GM21381 (cell line): ENCODE measurements around the gene HIGD1A.
"Not testable (repeated sequence)": the region's sequence is repeated elsewhere in the genome, so short reads cannot be mapped to it uniquely, and the experiment has no call there.

ENCODE experiments used
- ATAC-seq: cut with Tn5 transposase; IDR thresholded peaks from one replicate; pipeline ENCODE4 v1.9.1; 2021; ENCODE audit warnings: mild to moderate bottlenecking, moderate library complexity; ENCODE audit not compliant: unreplicated experiment

Gene HIGD1A

DNA sequence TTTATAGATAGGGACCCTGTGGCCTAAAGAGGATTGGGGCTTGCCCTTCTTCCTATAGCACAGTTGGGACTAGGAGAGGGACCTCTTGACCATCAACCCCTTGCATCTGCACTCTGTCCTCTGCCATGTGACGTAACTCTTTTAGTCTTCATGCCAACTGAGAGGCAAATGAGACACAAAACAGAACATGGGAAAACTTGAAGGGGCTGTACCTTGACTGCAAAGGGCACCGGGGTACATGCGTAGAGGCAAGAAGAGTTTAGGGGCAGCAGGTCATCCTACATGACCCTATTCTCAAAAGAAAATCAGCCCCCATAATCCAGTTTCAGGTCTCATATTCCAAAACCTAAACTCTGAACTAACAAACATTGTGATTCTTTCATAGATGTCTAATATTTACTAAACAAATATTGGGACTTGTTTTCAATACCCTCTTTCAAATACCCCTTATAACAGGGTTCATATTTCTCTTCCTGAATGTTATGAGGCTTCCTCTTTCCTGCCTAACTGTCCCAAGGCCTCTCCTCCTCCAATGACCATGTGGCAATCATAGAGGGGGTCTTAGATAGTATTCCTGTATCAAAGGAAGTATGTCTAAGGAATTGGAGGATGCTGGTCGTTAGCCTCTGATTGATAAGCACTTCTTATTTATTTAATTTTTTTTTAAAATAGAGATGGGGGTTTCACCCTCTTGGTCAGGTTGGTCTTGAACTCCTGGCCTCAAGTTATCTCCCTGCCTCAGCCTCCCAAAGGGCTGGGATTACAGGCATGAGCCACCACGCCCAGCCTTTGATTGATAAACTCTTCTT lies 25.5 kb upstream of the HIGD1A start:
- ATAC-seq: no peak

DNA sequence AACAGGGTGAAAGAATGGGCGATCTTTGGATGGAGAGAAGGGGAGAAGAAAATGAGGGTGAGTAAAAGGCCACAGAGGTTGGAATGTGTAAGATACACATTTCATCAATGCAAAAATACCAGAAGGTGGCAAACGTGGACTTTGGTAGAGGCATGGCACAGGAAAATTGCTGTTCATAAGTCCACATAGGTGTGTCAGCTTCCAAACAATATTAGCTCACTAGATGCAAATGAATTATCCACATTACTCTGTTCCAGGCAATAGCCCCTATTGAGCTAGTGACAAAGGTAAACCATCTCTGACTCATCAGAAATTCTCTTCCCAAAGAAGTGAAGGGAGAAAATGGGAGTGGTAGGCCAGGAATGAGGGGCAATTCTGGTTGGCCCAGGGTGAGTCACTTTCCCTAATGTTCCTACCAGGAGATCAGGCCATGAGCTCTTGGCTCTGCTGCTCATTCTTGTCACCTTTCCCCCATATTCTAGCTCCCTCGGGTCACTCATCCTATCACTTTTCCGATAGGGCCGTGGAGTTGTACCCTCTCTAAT lies 24.9 kb upstream of the HIGD1A start:
- no peak for ATAC-seq

DNA sequence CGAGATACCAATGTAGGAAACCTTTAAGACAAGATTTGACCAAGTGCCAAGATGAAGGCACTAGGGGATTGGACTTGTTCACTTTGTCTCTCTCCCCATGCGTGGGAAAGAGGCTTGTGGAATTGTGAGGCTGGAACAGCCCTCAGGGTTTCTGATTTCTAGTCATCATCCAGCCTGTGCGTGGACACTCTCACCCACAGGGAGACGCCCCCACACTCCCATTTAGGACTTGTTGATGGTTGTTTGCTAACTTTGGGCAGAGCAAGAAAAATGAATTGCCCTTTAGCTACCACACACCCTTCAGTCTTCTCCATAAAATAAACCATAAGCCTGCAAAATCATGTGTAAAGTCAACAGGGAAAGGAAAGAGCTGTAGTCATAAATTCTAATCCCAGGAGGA lies 23.4 kb upstream of the HIGD1A start:
- no peak for ATAC-seq

DNA sequence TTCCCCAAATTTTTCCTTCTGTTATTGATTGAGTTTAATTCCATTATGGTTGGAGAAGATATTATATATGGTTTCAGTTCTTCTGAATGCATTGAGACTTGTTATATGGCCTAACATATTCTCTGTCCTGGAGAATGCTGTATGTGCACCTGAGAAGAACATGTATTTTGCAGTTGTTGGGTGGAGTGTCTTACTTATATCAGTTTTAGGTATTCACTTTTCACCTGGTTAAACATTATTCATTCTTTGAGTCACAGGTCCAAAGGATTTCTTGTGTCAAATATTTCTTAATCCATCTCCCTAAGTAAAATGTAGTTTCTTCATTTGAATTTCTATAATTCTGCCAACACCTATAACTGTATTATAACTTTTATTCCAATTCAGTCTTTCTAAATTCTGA lies 22.7 kb upstream of the HIGD1A start:
- no peak for ATAC-seq

DNA sequence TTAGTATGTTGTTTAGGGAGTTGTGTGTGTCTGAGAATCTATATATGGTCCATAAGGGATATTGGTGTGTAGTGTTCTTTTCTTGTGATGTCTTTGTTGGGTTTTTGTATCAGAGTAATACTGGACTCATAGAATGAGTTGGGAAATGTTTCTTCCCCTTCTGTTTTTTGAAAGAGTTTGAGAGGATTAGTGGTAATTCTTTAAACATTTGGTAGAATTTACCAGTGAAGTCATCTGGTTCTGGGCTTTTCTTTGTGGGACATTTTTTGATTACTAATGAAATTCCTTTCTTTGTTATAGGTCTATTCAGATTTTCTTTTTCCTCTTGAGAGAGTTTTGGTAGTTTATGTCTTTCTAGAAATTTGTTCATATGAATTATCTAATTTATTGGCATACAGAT lies 21.9 kb upstream of the HIGD1A start:
- no peak for ATAC-seq

DNA sequence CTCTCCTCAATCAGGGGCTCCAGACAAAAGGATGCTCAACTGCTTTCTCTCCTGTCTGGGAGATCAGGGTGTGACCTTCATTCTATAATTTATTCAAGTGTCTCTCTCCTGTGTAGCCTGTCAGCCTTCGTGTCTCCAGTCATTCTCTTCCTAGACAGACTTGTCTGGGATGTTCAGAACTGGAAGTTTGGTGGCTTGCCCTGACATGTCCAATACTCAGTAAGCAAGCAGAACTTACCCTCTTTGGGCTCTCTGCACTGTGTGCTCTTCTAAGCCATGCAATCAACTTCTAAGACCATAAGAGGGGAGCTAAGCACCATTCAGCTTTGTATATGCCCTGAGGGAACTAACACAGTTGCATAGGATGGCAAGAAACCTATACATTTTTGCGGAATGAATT lies 19.1 kb upstream of the HIGD1A start:
- ATAC-seq: no peak

DNA sequence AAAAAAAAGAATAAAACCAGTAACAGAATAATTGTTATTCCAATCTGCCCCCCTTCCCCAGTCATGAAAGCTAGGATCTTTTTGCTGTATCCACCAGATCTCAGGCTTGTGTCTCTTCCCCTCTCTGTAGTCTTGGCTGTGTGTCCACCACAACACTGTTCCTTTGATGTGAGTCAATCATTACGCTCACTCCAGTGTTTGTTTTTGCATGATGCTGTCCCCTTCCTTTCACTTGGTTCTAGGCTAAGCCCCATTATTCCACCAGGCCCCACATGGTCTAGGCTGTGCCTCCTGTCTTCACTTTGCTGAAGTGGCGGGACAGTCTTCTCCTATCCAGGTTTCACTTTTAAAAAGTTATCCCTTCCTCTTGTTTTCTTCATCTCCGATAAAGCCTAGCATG lies 18.5 kb upstream of the HIGD1A start:
- no peak for ATAC-seq

DNA sequence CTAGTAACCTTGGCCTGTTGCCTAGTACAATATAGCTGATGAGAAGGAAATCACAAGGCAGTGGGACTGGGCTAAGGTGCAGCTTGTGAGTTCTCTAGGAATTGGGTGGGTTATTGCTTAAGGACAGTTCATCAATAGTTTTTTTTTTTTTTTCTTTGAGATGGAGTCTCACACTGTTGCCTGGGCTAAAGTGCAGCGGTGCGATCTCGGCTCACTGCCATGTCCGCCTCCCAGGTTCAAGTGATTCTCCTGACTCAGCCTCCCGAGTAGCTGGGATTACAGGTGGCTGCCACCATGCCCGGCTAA lies 16.4 kb upstream of the HIGD1A start:
- ATAC-seq: no peak

DNA sequence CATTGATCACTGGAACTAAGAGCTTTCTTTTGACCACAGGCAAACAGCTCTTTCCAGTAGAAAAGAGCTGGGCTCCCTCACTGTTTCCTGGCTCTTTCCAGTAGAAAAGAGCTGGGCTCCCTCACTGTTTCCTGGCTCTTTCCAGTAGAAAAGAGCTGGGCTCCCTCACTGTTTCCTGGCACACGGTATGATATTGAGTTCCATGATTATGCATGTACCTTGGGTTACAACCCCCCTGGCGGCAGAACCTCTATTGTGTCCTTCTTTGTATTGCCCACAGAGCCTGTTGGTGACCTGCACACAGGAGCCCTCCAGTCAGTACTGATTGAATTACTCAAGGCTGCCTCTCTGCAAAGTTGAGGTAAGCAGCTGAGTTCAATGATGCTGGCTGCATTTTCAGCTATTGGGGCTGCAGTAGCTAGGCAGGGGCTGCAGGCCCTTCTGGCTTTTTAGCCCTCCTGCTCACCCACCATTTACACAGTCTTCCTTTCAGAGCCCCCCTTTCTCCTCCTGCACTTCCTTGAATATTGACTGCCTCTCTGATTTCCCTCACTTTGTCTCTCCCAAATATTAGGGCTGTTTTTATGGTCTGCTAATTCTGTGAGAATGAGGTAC lies 15.2 kb upstream of the HIGD1A start:
- ATAC-seq: no peak

DNA sequence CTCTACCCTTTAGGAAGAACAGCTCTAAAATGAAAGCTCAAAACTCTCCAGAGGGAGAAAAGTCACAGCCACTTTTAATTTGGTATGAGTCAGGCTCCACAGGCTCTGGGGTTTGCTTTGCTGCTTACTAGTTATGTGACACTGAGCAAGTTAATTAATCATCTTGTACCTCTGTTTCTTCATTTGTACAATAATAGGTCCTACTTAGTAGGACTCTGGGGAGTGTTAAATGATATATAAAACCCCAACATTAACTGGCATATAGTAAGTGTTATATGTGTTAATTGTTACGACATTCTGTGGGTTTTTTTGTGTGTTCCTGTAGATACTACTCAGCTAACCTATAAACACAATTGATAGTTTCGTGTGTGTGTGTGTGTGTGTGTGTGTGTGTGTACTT lies 11.5 kb upstream of the HIGD1A start:
- ATAC-seq: no peak

DNA sequence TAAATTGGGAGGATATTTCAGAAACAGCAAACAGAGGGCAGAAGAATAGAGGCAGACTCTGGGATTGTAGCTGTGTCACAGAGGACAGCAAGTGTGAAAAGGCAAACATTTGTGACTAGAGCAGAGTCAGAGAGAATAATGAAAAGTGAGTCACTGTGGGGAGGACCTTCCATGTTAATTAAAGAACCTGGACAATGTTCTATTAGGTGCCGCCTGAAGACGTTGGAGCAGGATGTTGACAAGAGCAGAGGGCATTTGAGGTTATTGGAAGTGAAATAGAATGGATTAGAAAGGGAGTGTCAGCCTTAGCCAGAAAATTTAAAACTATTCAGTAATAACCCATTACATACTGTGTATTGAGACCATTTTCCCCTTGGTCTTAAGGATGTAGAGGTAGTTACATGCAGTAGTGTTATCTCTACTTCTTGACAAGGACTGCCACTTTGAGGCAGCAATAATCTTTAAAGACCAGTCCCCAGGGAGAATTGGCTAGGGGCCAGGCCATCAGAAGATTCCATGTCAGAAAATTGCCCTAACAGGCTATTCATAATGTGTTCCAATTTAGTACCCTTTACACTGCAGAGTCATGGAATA lies 10.7 kb upstream of the HIGD1A start:
- no peak for ATAC-seq

DNA sequence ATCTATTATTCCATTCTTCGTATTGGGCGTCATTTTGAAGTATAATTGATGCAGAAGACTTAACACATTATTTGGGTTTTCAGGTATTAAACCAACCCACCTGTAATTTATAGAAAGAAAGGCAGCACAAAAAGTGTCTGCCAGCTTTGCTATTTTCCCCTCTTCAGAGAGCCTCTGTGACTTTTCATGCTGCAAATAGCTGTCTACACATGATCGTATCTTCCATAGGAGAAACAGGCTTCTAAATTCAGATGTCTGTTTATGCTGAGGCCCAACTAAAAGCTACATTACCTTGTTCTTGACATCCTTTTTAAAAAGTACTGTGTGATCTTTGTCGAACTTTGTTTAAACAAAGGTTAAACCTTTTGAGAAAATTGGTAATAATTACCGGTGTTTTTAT lies 10.0 kb upstream of the HIGD1A start:
- no peak for ATAC-seq

DNA sequence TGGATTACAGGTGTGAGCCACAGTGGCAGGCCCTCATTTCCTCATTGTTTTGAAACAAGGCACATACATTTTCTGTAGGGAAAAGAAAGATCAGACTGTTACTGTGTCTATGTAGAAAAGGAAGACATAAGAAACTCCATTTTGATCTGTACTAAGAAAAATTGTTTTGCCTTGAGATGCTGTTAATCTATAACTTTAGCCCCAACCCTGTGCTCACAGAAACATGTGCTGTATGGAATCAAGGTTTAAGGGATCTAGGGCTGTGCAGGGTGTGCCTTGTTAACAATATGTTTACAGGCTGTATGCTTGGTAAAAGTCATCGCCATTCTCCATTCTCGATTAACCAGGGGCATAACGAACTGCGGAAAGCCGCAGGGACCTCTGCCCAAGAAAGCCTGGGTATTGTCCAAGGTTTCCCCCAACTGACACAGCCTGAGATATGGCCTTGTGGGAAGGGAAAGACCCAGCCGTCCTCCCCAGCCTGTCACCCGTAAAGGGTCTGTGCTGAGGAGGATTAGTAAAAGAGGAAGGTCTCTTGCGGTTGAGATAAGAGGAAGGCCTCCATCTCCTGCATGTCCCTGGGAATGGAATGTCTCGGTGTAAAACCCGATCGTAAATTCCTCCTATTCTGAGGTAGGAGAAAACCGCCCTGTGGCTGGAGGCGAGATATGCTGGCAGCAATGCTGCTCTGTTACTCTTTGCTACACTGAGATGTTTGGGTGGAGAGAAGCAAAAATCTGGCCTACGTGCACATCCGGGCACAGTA lies 7.0 kb upstream of the HIGD1A start:
- ATAC-seq: not testable (repeated sequence)

DNA sequence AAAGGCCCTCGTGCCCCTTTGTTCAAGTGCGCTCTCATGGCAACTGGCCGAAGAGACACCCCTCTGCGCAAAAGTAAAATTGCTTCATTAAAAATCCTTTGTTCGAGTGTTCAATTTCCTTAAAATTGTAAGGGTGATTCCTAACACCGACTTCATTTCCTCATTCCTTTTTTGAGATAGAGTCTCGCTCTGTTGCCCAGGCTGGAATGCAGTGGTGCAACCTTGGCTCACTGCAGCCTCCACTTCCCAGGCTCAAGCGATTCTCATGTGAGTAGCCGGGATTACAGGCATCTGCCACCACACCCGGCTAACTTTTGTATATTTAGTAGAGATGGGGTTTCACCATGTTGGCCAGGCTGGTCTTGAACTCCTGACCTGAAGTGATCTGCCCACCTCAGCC lies 6.4 kb upstream of the HIGD1A start:
- not testable (repeated sequence) for ATAC-seq

DNA sequence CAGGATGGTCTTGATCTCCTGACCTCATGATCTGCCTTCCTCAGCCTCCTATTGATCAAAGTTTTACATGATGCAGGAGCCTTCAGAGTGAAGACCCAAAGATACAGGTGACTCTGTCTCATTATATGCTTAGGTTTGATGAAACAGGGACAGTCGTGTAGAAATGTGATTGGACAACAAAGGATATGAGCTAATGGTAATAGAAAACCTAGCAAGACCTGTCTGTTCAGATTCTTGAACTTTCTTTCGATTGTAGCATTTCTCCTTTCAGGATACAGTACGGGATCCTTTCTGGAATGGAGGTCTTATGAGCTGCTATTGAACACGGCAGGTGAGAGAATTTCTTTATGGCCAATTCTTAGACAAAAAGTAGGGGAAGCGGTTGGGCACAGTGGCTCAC lies 4.9 kb upstream of the HIGD1A start, which contains the start of gene ACKR2:
Gene ACKR2, plus strand, starts transcription at position 244 of the 400 bp plus-strand sequence. CDS start 55,058 bp downstream, outside the sequence.
- ATAC-seq: no peak

DNA sequence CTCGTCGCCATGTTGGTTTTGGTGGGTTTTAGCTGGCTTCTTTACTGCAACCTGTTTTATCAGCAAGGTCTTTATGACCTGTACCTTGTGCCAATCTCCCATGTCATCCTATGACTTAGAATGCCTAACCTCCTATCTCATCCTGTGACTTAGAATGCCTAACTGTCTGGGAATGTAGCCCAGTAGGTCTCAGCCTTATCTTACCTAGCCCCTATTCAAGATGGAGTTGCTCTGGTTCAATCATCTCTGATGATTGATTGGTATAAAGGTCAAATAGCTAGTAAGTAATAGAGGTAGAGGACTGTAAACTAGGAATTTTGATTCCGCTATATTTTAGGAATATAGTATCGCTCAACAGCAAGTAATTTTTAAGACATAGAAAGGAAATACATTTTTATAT lies 3.6 kb upstream of the HIGD1A start:
- no peak for ATAC-seq

DNA sequence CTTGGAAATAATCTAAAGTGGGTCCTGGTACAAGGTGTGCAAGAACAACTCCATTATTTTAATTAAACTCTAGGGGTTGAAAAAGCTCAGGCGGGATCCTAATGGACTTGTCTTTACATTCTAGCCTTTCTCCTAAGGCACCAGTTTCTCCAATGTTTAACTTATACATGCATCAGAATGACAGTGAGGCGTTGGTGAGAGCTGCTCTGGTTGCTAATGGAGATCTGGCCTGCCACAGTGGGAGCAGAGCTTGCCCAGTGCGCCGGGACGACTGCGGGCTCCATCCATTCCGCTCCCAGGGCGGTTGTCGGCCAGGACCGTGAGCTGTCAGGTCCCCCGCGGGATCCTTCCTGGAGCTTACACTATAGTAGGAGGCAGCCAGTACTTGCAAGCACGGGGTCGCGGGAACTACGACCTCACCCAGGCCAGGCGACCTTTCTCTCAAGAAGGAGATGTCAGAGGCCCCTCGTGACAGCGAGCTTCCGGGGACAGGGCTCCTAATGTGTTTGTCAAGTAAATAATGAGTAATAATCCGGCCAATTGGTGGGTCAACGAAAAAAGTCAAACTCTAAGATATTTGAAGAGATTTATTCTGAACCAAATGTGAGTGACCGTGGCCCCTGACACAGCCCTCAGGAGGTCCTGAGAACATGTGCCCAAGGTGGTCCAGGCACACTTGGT lies 991 bp upstream of the HIGD1A start:
- no peak for ATAC-seq

DNA sequence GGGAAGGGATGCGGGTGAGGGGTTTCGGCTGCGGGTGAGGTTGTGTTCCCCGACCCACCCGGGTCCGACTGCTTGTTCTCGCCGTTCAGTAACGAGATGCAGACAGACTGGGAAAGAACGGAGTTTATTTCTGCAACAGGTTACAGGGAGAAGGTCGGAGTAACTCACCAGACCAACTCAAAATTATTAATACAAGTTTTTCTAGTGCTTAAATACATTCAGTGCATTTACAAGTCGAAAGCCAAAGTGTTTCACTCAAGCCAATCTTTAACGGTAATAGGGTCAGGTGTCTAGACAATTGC lies 492 bp upstream of the HIGD1A start:
- ATAC-seq: no peak

DNA sequence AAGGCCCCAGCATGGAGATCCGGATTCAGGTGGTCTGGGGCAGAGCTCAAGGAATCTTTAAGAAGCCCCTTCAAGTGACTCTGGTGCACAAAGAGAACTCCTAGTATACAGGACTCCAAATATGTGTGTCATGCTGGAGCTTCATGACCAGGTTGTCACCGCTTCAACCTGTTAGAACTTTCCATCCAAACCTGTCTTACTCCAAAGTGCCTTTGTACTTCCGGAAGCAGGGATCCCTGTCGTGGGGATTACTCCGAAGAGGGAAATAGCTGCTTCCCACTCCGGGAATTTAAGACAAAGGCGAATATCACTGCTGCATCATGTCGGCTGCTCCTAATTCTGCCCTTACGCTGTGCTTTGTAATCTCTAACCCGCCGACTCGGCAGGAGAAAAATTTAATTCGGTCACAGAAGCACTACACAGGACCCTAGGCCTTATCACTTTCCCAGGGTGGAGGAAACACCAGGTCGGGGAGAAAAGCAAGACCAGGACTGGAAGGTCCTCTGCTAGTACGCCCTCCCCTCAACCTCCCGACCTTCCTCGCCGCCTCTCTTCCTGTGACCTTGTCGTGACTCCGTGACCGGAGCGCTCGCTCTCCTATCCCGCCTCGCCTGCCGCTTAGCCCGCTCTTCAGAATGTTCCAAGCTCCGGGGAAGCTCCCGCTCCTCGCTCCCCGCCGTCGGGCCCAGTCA lies 730 bp downstream of the HIGD1A start:
- peak; percentile 19 for ATAC-seq

DNA sequence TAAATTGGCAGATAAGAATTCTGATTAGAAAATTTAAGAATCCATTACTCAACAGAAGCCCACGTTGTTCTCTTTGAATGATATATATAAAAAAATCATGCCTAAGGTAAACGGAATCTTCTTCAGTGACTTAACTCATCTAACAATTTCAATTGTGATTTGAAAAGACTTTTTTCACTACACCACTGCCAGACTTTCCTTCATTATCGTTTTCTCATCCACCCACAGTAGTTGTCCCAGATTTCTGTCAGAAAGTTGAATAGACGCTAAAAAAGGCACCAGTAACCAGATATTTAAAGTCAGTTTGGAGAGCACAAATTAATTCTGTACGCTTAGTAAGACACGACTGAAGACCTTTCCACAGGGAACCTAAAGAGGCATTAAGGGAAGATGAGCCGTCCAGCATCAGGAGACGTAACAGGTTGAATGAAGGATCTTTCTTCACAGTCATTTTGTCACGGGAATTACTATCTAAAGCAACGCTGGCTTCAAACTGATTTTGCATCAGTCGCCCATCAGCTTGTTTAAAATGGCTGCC lies 1.3 kb downstream of the HIGD1A start:
- no peak for ATAC-seq
